CD4-positive, alpha-beta T cell treated with Interleukin-21 for 1 hour (primary cell): ENCODE results near the gene SDC3.
A peak's percentile ranks its signal among the peaks of the same experiment; 100 is the strongest.

ENCODE experiments used
- DNase-seq: peaks from one replicate; pipeline ENCODE4 v3.0.0-alpha.2; 2020

Gene SDC3

GRCh38 chr1:30845237-30845903 is 63.2 kb downstream of the SDC3 start:
- DNase-seq = no peak

DNA sequence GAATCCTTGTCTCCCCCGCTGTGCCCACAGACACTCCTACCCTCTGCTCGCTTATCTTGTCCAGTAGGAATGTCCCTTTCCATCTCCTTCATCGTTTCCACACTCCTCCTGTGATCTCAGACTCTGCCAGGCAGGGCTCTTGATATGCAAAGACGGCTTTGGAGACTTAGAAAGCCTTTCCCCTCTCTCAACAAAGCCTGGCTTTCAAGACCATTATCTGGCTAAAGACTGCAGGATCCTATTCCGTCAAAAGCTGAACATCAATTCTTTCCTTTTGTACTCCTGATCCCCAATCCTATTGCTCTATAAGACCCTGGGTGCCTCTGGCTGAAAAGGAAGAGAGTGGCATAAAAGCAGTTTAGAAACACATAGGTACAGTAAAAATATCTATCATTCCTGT is 63.9 kb downstream of the SDC3 start:
- no peak for DNase-seq

GRCh38 chr1:30842697-30843354 is 65.7 kb downstream of the SDC3 start:
- no peak for DNase-seq

DNA sequence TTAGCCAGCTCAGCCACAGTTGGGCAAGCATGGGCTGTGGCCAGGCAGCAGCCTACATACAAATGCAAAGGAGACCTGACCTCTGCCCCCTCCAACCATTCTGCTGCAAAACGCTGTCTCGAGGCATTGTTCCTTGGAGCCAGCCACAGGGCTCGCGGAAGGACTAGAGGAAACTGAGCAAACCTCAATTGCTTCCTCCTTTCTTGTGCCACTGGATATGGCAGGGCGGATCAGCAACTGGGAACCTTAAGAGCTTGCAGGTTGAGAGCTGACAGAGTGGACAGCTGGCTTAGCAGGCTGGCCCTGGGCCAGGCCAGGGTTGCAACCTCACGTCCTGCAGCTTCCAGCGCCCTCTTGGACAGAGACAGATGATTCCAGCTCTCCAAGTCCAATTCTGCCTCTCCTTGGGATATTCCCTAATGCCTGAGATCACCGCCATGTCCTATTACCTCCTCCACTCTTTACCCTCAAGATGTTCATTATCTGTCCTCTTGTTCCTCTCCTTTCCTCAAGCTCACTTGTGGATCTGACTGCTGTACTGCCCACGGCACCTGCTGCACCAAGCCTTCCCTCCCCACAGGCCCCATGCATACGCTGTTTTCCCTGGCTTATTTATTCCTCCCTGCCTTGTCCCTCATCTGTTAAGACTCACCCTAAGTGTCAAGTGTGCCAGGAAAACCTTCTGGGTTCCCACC is 67.5 kb downstream of the SDC3 start:
- no peak for DNase-seq

GRCh38 chr1:30839827-30840359 is 68.7 kb downstream of the SDC3 start:
- no peak for DNase-seq

DNA sequence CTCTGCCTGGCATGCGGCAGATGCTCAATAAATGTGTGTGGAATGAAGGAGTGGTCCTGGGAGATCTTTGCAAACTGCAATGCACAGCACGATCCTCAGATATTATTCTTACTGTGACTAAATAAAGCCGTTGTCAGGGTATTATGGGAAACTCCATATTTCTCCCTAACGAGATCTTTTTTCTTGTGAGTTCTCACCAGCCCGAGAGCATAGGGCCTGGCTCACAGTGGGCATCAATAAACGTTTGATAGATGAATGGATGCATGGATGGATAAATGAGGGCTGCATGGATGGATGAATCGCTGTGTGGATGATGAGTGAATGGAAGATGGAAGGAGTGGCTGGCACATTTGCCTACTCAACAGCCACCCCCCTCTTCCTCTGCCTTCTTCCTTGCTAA is 69.6 kb downstream of the SDC3 start:
- DNase-seq = no peak

DNA sequence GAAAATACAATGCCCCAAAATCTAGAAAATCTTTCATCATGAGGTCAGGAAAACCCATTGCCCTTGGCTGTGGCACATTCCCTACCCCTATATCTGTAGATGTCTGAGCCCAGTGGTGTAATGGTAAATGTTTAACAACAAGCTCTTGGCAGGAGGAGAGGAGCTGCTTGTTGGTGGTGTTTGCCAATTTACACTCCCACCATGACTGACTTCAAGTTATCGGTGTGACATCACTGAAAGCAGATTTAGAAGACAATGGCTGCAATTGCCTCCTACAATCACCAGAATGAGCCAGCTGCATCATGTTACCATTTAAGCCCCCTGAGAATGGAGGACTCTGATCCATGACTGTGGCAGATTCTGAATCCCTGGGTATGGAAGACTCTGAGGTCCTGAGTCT is 70.9 kb downstream of the SDC3 start:
- DNase-seq = no peak

DNA sequence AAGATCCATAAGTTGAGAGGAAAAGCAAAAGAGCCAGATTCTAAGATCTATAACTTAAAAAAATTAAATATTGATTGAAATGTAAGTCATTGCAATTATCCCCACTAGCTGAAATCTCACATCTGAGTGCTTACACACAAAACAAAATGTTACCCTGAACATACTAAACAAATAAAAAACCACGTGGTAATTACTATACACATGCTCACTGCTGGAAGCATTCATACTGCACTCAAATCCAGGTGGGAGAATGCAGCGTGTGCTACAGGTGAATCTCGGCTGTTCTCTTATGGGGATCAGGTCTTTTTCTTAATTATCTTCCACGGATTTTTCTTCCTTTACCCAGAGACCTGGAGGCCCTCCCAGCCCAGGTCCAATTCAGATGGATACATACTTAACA is 74.3 kb downstream of the SDC3 start:
- no peak for DNase-seq

- DNase-seq = no peak
Measured at GRCh38 chr1:30830537-30830936, 78.0 kb downstream of the SDC3 start.

DNA sequence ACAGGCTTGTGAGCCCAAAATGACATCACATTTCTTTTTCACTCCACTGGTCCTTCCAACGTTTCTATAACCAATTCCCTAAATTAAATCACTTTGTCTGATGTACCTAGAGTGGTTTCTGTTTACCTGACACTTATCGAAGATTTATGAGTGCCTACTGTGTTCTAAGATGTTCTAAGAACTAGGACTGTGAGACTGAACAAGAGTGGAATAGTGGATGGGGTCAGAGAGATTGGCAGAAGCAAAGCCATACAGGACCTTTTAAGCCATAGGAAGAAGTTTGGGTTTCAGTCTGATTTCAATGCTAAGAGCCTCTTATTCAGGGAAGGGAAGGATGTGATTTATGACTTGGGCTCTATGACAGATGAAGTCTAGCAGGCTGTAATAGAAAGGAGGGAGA is 78.7 kb downstream of the SDC3 start:
- no peak for DNase-seq

GRCh38 chr1:30824736-30825429 is 83.7 kb downstream of the SDC3 start:
- no peak for DNase-seq

GRCh38 chr1:30823969-30824735 is 84.4 kb downstream of the SDC3 start:
- peak; percentile 79 for DNase-seq

DNA sequence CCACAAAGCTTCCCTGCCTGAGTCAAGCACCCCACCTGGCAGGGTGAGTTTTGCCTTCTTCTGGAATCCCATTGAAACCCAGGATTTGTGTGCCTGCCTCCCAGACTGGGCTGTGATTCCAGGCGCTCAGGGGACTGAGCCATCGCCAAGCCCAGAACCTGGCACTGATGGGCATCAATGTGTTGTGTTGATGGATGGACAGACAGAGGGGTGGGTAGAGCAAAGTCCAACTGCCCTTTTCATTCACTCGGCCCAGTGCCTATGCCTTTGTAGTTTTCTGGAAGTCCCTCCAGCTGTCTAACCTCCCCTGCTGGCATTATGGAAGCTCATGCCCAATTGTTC is 85.0 kb downstream of the SDC3 start:
- no peak for DNase-seq

- DNase-seq = no peak
Measured at GRCh38 chr1:30822966-30823581, 85.5 kb downstream of the SDC3 start.

- DNase-seq = no peak
Measured at GRCh38 chr1:30822006-30822405, 86.6 kb downstream of the SDC3 start.

DNA sequence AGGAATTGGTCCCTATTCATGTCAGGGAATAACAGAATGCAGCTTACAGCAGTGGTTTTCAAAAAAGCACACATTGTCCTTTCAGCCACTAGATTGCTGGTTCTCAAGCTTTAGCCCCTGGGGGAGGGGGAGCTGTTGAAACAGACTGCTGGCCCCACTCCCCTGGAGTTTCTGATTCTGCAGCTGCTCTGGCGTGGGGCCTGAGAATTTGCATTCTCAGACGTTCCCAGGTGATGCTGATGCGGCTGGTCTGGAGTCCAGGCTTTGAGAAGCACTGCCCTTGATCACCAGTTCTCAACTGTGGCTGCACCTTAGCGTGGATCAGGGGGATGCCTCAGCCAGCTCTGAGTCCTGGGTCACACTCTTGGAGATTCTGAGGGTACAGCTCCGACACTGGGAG is 88.3 kb downstream of the SDC3 start:
- DNase-seq = no peak
